ENCODE measurements around the gene CCL5. TPM values are rescaled to one million over a fixed set of nuclear protein-coding genes. Genes with fewer than 3 reads are reported as not detected.
A peak's percentile ranks its signal among the peaks of the same experiment; 100 is the strongest.
"Not testable (repeated sequence)": the region's sequence is repeated elsewhere in the genome, so short reads cannot be mapped to it uniquely, and the experiment has no call there.

Gene CCL5
- total and polyA plus RNA-seq, 10 of the 15 experiments (the other 5 are each of a cell fraction or from before 2014, with no cell fraction given): 45.7 to 186 (median 90.8) TPM

- WGBS (ENCODE audit: insufficient coverage, insufficient replicate concordance, low lambda C conversion rate, missing lambda C conversion rate): 90% methylated on average over 4 of the region's 7 CpGs
- CTCF ChIA-PET; DNase-seq (ENCODE audit: low read depth, low spot score); H3K4me3 ChIP-seq; H3K4me2 ChIP-seq (ENCODE audit: control insufficient read depth, insufficient read depth); H3K4me1 ChIP-seq (ENCODE audit: control insufficient read depth, insufficient read depth, low read length); H3K9me3 ChIP-seq (replicated peaks; ENCODE audit: control insufficient read depth, insufficient read depth, low read length); RAD21 ChIA-PET (ENCODE audit: unreplicated experiment); FAIRE-seq; in situ Hi-C loops (cut with MboI); H4K20me1 ChIP-seq (ENCODE audit: control insufficient read depth, insufficient read depth); H3K9ac ChIP-seq (ENCODE audit: control insufficient read depth, insufficient read depth, low read length); BruUV-seq (replicated peaks); H2AFZ ChIP-seq (ENCODE audit: control insufficient read depth, low read depth, low read length); H3K79me2 ChIP-seq (ENCODE audit: control insufficient read depth, insufficient read depth, low read length); H3K27me3 ChIP-seq (replicated peaks in 1 of 2; ENCODE audit: control insufficient read depth in 2 of 2, insufficient read depth in 2 of 2, low read length in 1 of 2); intact Hi-C loops (cut with micrococcal nuclease; ENCODE audit: unreplicated experiment); H3K27ac ChIP-seq (ENCODE audit: control insufficient read depth, insufficient read depth); H3K36me3 ChIP-seq (ENCODE audit: control insufficient read depth in 2 of 2, insufficient read depth in 2 of 2, low read length in 1 of 2); ATAC-seq: not testable (repeated sequence)
- ChIA-PET SMC1A (ENCODE audit: uncharacterized antibody, unreplicated experiment) (interaction anchor here (0.5 to 11.3 kb wide), 4 partner anchors 20 to 192 kb away, joined by 3 to 155 read pairs (median 4); partner anchors contain the start of genes CCL3 and CCL5), POLR2A (interaction anchor here (0.6 to 0.7 kb wide), 2 partner anchors 17 to 23 kb away, joined by 3 read pairs; no protein-coding TSS in a partner anchor)
Observed at GRCh38 chr17:35897772-35898171, 17.6 kb upstream of the CCL5 start.

- H4K20me1 ChIP-seq (ENCODE audit: control insufficient read depth, insufficient read depth): no peaks in the 10 kb centered on the region
- no peak for FAIRE-seq
- no TSS peak for BruUV-seq (replicated peaks)
- peak; percentile 69 for ATAC-seq
- no peak for DNase-seq (ENCODE audit: low read depth, low spot score)
- 50% methylated on average over 14 of the region's 14 CpGs for WGBS (ENCODE audit: insufficient coverage, insufficient replicate concordance, low lambda C conversion rate, missing lambda C conversion rate)
- H3K36me3 ChIP-seq (ENCODE audit: control insufficient read depth in 2 of 2, insufficient read depth in 2 of 2, low read length in 1 of 2): no peaks in the 10 kb centered on the region
- in situ Hi-C loops (cut with MboI) (no loop called here), intact Hi-C loops (cut with micrococcal nuclease; ENCODE audit: unreplicated experiment) (no loop called here)
- no peaks in the 10 kb centered on the region for H3K79me2 ChIP-seq (ENCODE audit: control insufficient read depth, insufficient read depth, low read length)
- no peaks in the 10 kb centered on the region; the same call in 2 of the 3 replicates for H3K9me3 ChIP-seq (replicated peaks; ENCODE audit: control insufficient read depth, insufficient read depth, low read length)
- SMC1A ChIA-PET (ENCODE audit: uncharacterized antibody, unreplicated experiment): interaction anchor here (0.9 to 11.3 kb wide), 7 partner anchors 10 to 178 kb away, joined by 3 to 155 read pairs (median 3); partner anchors contain the start of genes CCL5 and RDM1
- peak overlapping the region; percentile 46 for H3K4me2 ChIP-seq (ENCODE audit: control insufficient read depth, insufficient read depth)
- 0 out of 2 replicates have a peak overlapping the region, but pooled peaks have one; percentile 45 for H3K27ac ChIP-seq (ENCODE audit: control insufficient read depth, insufficient read depth)
- RAD21 ChIA-PET (ENCODE audit: unreplicated experiment): interaction anchor here (0.5 to 9.4 kb wide), 8 partner anchors 18 to 194 kb away, joined by 3 to 125 read pairs (median 3); partner anchors contain the start of genes CCL3 and CCL5
- H3K27me3 ChIP-seq (replicated peaks in 1 of 2; ENCODE audit: control insufficient read depth in 2 of 2, insufficient read depth in 2 of 2, low read length in 1 of 2): no peaks in the 10 kb centered on the region
- CTCF ChIA-PET: interaction anchor here (1.1 to 1.6 kb wide), 3 partner anchors 16 to 253 kb away, joined by 3 to 10 read pairs (median 5); partner anchors contain the start of gene CCL5
- POLR2A ChIA-PET: interaction anchor here (0.6 to 1.6 kb wide), 5 partner anchors 13 to 200 kb away, joined by 3 to 10 read pairs (median 3); partner anchors contain the start of gene CCL5
- no peak overlapping the region for H3K4me3 ChIP-seq
- H3K4me1 ChIP-seq (ENCODE audit: control insufficient read depth, insufficient read depth, low read length): peaks cover 22% of the 10 kb centered on the region
- H2AFZ ChIP-seq (ENCODE audit: control insufficient read depth, low read depth, low read length): peak overlapping the region; percentile 62
- no peak overlapping the region for H3K9ac ChIP-seq (ENCODE audit: control insufficient read depth, insufficient read depth, low read length)
- TF ChIP-seq TAF1 (IDR thresholded peaks at IDR 0.05; ENCODE audit: borderline replicate concordance, low read depth, low read length) (no peak), FOXM1 (IDR thresholded peaks at IDR 0.05; ENCODE audit: low read depth, low read length) (peak; percentile 46; the same call in 1 of the 2 replicates), PBX3 (IDR thresholded peaks at IDR 0.05; ENCODE audit: insufficient replicate concordance, low read depth, low read length) (no peak), SP1 (IDR thresholded peaks at IDR 0.05; ENCODE audit: low read depth, low read length) (no peak), SIX5 (IDR thresholded peaks at IDR 0.05; ENCODE audit: low read depth, low read length, severe bottlenecking) (no peak), SKIL (IDR thresholded peaks at IDR 0.05; ENCODE audit: low read depth, poor library complexity, severe bottlenecking) (no peak), EED (IDR thresholded peaks at IDR 0.05; ENCODE audit: low read depth) (peak; percentile 79)
Observed at GRCh38 chr17:35895636-35896587, 15.8 kb upstream of the CCL5 start.

Data from GM12878 (cell line).